Spinal cord (tissue), 10 donors: ENCODE data around the gene ESRP2. TPM values are rescaled to one million over a fixed set of nuclear protein-coding genes. Genes with fewer than 3 reads are reported as not detected.

ENCODE experiments used
- DNase-seq, 6 donors: peaks; one replicate each; pipeline versions ENCODE4 v3.0.0 to v3.0.0-alpha.2; 2013 to 2015; ENCODE audit warnings: low spot score in 6 of 6, low read depth in 4 of 6
- H3K27ac ChIP-seq: one replicate; pipeline ENCODE4 v1.5.1; 2013; ENCODE audit warnings: low read depth, low read length, control low read depth
- H3K27me3 ChIP-seq: one replicate; pipeline ENCODE4 v1.6.1; 2013; ENCODE audit warnings: low read length; ENCODE audit not compliant: control insufficient read depth, insufficient read depth
- H3K36me3 ChIP-seq: one replicate; pipeline ENCODE4 v1.6.1; 2013; ENCODE audit warnings: low read length; ENCODE audit not compliant: control insufficient read depth, insufficient read depth
- H3K4me1 ChIP-seq: one replicate; pipeline ENCODE4 v1.6.1; 2013; ENCODE audit warnings: low read length; ENCODE audit not compliant: control insufficient read depth, insufficient read depth
- H3K4me3 ChIP-seq: one replicate; pipeline ENCODE4 v1.5.1; 2013; ENCODE audit warnings: low read depth, low read length, control low read depth
- H3K9me3 ChIP-seq: one replicate; pipeline ENCODE4 v1.6.1; 2013; ENCODE audit warnings: low read length; ENCODE audit not compliant: control insufficient read depth, insufficient read depth
- WGBS: methylation state at CpG from one replicate; pipeline ENCODE4 v1.1.5; 2013; ENCODE audit warnings: missing lambda C conversion rate; ENCODE audit not compliant: insufficient coverage; 5-methylcytosine and 5-hydroxymethylcytosine counted together
- polyA plus RNA-seq, 2 donors: library from polyadenylated mRNA; unstranded; fragments of 120-200 nt; gene quantifications; one replicate each; pipeline ENCODE4 v1.2.1, GENCODE V29; 2013; ENCODE audit not compliant: insufficient read length in 2 of 2
- total RNA-seq, 2 donors: library from RNA; depleted of rRNA in 1 of 2; stranded (reverse); fragments of 120-200 nt in 1 of 2; fragments of >200 nt in 1 of 2; gene quantifications; one replicate each; pipeline versions ENCODE4 v1.2.3 to v1.2.4, GENCODE V29; 2013 to 2014
- donor health status: healthy.

The ESRP2 gene
- total and polyA plus RNA-seq, 4 donors = 0.27 to 1.2 (median 0.44) TPM

GRCh38 chr16:68264128-68265077, 28.5 kb upstream of the ESRP2 start, which contains the start of gene SLC7A6:
TSS of gene SLC7A6 (plus strand) at chr16:68264526. CDS start at chr16:68274727, 10,201 bp downstream.
- peak in 3 of 6 donors; percentile 39 to 88 (median 84) for DNase-seq
- H3K27ac ChIP-seq = peak within 1 kb of the TSS; percentile 81
- peak within 1 kb of the TSS; percentile 75 for H3K4me3 ChIP-seq
- WGBS = under 1% methylated on average over 123 of the region's 123 CpGs
- H3K9me3 ChIP-seq = no peaks in the 10 kb centered on the region
- peaks cover 20% of the 10 kb centered on the region for H3K36me3 ChIP-seq
- H3K4me1 ChIP-seq = peaks cover 24% of the 10 kb centered on the region
- no peaks in the 10 kb centered on the region for H3K27me3 ChIP-seq

- WGBS = 37% methylated on average over 11 of the region's 11 CpGs
- H3K27ac ChIP-seq = peak overlapping the region; percentile 81
Measured at GRCh38 chr16:68263559-68264127, 27.7 kb upstream of the ESRP2 start.

GRCh38 chr16:68259007-68259825, 23.3 kb upstream of the ESRP2 start:
- no peak for DNase-seq
- Histone ChIP-seq H3K4me1 (peaks cover 16% of the 10 kb centered on the region), H3K27ac (no peak overlapping the region), H3K4me3 (no peak overlapping the region), H3K36me3 (peaks cover 65% of the 10 kb centered on the region), H3K9me3 (no peaks in the 10 kb centered on the region), H3K27me3 (no peaks in the 10 kb centered on the region)
- 95% methylated on average over 27 of the region's 27 CpGs for WGBS

More at GRCh38 chr16:68263559-68264127, 27.7 kb upstream of the ESRP2 start:
- H3K36me3 ChIP-seq = peaks cover 28% of the 10 kb centered on the region
- H3K9me3 ChIP-seq = no peaks in the 10 kb centered on the region
- no peak for DNase-seq
- H3K4me3 ChIP-seq = peak overlapping the region; percentile 66
- no peaks in the 10 kb centered on the region for H3K27me3 ChIP-seq
- peaks cover 24% of the 10 kb centered on the region for H3K4me1 ChIP-seq

GRCh38 chr16:68257906-68258800, 22.2 kb upstream of the ESRP2 start:
- WGBS = 58% methylated on average over 12 of the region's 13 CpGs
- no peak for DNase-seq
- no peak overlapping the region for H3K27ac ChIP-seq

GRCh38 chr16:68257251-68257905, 21.5 kb upstream of the ESRP2 start:
- H3K4me3 ChIP-seq = no peak overlapping the region
- H3K4me1 ChIP-seq = peaks cover 7% of the 10 kb centered on the region
- H3K27me3 ChIP-seq = no peaks in the 10 kb centered on the region
- DNase-seq = peak in 1 of 6 donors; percentile 28
- H3K36me3 ChIP-seq = peaks cover 82% of the 10 kb centered on the region
- 74% methylated on average over 5 of the region's 6 CpGs for WGBS
- no peaks in the 10 kb centered on the region for H3K9me3 ChIP-seq
- H3K27ac ChIP-seq = no peak overlapping the region

More at GRCh38 chr16:68257906-68258800, 22.2 kb upstream of the ESRP2 start:
- Histone ChIP-seq H3K36me3 (peaks cover 75% of the 10 kb centered on the region), H3K4me3 (no peak overlapping the region), H3K4me1 (peaks cover 7% of the 10 kb centered on the region), H3K9me3 (no peaks in the 10 kb centered on the region), H3K27me3 (no peaks in the 10 kb centered on the region)

GRCh38 chr16:68255712-68256111, 19.8 kb upstream of the ESRP2 start:
- Histone ChIP-seq H3K36me3 (peaks cover 85% of the 10 kb centered on the region), H3K4me3 (no peak overlapping the region), H3K4me1 (peaks cover 7% of the 10 kb centered on the region), H3K27me3 (no peaks in the 10 kb centered on the region), H3K27ac (no peak overlapping the region), H3K9me3 (no peaks in the 10 kb centered on the region)
- DNase-seq = no peak
- 95% methylated on average over 18 of the region's 18 CpGs for WGBS

- 83% methylated on average over 2 of the region's 4 CpGs for WGBS
- peaks cover 83% of the 10 kb centered on the region for H3K36me3 ChIP-seq
Measured at GRCh38 chr16:68253721-68254120, 17.8 kb upstream of the ESRP2 start.

GRCh38 chr16:68252383-68252782, 16.5 kb upstream of the ESRP2 start:
- H3K4me3 ChIP-seq = no peak overlapping the region
- peaks cover 2% of the 10 kb centered on the region for H3K4me1 ChIP-seq
- no peaks in the 10 kb centered on the region for H3K9me3 ChIP-seq
- no peak overlapping the region for H3K27ac ChIP-seq
- no peak for DNase-seq
- H3K27me3 ChIP-seq = no peaks in the 10 kb centered on the region
- WGBS = 92% methylated on average over 3 of the region's 5 CpGs
- peaks cover 80% of the 10 kb centered on the region for H3K36me3 ChIP-seq

More at GRCh38 chr16:68253721-68254120, 17.8 kb upstream of the ESRP2 start:
- DNase-seq = no peak
- Histone ChIP-seq H3K27me3 (no peaks in the 10 kb centered on the region), H3K4me1 (peaks cover 7% of the 10 kb centered on the region), H3K27ac (no peak overlapping the region), H3K9me3 (no peaks in the 10 kb centered on the region), H3K4me3 (no peak overlapping the region)
